GM18505 (cell line): ENCODE results near the gene MEGF10.

ENCODE experiments used
- ATAC-seq: cut with Tn5 transposase; IDR thresholded peaks from one replicate; pipeline ENCODE4 v1.9.1; 2021; ENCODE audit not compliant: unreplicated experiment
- POLR2A ChIP-seq: IDR thresholded peaks from 4 replicates; pipeline ENCODE4 v1.6.1; 2011; ENCODE audit warnings: borderline replicate concordance; ENCODE audit not compliant: insufficient read depth, insufficient read length; ENCODE audit errors: extremely low read depth

MEGF10 gene

DNA sequence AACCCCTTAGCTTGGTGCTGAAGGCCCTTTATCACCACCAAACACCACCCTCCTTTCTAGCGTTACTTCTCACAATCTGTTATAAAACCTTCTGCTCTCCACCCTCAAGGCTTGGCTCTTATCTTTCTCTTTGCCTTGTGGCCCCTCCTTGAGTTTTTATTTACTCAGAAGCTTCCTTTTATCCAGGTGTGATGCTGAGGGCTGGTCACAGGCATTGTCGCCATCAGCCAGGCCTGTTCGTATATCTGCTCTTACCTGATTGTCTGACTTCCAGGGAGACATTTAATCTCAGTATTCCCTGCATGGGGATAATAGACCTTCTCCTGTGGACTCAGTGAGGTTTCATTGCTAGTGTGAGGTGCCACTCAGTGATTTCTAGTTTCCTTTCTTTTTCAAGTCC, 34.2 kb downstream of the MEGF10 start:
- ATAC-seq, result no peak
- no peak for TF ChIP-seq POLR2A

DNA sequence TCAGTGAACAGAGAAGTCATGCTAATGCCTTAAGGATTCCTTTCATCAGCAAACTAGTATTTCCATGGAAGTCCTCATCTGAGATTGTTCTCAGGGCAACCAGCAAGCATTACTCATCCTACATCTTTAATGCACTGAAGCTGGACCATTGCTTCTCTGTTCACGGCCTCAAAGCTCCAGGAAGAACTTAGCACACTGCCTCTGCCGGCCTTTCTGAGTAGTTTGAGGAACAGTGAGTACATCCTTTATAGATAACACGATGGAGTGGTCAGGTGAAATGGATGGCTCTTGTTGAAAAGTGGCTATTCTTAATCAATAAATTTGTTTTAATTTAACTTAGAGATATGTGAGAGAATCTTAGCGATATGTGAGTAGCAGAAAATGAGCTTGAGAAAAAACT, 35.8 kb downstream of the MEGF10 start:
- TF ChIP-seq POLR2A, result no peak
- ATAC-seq, result no peak

DNA sequence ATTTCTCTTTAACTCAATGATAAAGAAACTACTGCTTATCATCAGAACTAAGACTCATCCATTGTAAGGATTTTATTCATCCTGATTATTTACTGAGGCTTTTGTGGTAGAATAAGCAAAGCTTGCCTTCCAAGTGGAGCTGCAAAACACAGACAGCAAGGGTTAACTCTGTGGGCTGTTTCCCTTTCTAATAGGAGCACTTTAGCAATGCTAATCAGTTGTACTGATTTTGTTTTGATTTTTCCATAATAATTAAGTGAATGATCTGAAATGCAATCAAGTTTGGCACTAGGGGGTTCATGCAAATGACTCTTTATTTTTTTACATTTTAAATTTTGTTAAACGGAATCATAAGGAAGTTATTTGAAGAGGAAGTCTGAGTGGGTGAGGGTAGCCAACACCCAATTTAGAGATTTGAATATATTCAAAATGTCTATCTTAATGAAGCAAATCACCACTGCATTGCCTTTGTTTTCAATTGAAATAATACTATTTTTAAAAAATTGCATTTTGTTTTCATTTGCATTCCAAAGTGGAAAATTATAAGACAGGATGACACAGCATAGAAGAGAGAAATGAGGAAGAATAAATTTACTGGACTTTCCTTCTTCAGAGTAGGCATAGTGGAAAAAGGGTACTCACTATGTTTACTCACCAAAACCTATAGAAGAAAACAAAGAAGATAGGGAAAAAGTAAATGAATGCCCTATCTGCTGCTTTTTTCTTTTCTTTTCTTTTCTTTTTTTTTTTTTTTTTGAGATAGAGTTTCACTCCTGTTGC, 36.6 kb downstream of the MEGF10 start:
- no peak for ATAC-seq
- TF ChIP-seq POLR2A, result no peak

DNA sequence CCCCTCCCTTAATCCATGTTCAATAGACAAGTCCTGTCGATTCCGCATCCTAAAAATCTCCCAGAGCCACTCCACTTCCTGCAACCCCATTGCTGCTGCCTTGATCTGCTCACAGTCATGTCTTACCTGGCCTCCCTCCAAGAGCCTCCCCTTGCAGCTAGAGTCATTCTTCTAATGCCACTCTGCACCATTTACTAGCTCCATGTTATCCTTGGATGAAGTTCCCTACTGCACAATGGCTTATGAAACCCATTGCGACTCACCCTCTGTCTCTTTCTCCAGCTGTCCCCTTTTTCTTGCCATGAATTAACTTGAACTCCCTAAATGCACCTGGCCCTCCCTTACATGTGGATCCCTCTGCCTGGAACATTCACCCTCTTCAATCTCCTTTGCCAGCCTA, 39.5 kb downstream of the MEGF10 start:
- no peak for ATAC-seq
- no peak for TF ChIP-seq POLR2A

DNA sequence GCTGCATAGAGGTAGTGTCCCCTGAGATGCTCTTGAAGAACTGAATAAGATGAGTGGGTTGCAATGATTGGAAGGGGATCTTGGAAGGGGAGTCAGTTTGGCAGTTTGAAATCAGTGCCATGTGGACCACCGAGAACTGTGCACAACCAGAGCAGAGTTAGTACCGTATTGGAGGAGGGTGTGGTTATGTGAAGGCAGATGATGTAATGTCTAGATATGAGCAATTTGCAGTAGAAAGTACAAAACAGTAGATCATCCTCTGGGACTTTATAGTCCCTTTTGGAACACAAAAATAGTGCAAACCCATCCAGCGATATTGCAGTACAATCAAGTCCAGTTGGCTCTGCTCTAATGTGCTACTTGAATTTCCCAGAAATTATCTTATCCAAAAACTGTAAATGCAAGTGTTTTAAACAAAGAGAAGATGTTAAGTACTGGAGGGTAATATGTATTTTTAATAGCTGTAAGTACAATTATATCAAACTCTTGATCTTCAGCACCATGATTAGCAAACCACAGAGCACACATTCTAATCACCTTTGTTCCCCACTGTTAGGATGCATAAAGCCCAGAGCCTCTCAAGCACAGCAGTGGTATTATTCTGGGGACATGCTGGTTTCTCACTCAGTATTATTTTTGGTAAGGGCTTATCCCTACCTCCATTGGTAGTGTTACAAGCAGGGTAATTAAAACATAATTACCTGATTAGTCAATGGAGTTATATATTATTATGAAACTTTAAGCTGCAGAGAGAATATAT, 41.5 kb downstream of the MEGF10 start:
- TF ChIP-seq POLR2A, result no peak
- ATAC-seq, result no peak

DNA sequence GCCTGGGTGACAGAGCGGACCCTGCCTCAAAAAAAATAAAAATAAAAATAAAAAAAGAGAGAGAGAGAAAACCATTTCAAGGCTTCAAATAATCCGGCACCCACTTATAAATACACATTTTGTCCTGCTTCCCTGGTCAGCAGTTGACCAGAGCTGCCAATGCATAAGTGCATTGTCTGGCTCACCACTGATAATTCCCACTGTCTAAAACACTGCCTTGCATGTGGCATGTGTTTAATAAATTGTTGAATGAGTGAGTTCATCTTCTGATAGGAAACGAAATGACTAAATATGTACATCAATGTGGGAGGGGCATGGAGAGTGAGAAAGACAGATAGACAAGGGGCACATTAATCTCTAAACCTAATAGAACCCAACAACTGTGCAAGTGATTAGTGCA, 42.9 kb downstream of the MEGF10 start:
- no peak for TF ChIP-seq POLR2A
- no peak for ATAC-seq

DNA sequence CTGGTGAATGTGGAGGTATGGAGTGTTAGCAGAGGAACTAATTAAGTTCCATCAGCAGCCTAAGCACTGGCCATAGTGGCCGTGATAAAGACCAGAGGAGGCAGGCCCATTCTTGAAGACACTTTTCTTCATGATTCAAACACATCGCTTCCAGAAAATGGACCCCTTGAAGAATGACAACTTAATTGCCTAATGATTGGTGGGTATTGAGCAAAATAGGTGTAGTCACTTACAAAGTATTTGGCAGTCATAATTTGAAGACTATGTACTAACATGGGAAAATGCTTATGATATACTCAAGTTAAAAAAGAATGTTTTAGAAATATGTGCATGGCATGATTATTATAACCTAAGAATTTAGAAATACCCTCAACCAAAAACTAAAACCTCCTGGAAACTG, 44.8 kb downstream of the MEGF10 start:
- no peak for ATAC-seq

DNA sequence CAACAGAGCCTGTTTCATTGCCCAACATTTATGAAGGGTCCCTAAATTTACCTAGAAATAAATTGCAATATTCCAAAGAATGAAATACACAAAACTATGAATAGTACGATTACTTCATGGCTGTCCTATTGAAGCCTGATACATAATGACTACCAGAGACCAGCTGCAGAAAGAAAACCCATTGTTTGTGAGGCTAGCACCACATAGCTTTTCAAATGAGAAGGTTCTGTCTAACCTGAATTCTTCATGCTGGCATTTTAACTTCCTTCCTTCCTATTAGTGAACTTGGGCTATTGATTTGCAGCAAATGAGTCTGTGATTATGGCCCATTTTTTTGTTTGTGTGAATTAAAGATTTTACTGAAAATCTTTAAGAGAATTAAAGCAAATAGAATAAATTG, 47.3 kb downstream of the MEGF10 start:
- no peak for TF ChIP-seq POLR2A
- no peak for ATAC-seq

More for the DNA sequence above, 44.8 kb downstream of the MEGF10 start:
- no peak for TF ChIP-seq POLR2A

DNA sequence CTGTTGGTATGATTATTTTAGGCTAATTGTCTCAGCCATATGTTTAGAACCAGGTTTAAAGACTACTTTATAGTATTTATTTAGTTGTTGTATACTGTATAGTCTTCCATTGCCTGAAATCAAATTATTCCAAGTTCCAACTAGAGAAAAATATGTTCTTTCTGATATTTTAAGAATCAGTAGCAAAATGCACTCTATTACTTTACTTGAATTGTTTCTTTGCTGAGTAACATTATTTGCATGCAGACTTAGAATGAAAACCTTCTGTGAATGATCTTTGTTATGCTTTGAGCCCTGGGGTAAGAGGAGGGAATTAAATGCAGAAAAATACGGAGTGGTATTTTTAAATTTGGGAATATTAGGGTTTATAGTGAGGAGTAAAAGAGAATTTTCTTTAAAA, 47.9 kb downstream of the MEGF10 start:
- TF ChIP-seq POLR2A, result no peak
- no peak for ATAC-seq

DNA sequence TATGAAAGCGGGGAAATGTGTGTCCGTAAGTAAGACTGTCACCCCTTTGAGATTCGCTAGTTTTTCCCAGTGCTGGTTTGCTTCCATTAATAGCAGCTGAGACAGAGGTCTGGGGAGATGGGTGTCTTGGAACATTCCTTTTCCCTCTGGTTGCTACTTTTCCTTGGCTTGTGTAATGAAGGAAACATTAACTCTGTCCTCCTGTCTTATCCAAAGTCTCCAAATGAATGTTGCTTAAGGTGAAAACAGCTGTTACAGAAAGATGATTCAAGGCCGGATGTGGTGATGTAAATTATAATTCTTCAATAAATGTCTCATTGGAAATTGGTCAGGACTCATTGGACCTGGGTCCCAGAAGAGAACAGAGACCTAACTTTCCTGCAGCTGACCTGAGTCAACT, 50.0 kb downstream of the MEGF10 start:
- TF ChIP-seq POLR2A, result no peak
- no peak for ATAC-seq

DNA sequence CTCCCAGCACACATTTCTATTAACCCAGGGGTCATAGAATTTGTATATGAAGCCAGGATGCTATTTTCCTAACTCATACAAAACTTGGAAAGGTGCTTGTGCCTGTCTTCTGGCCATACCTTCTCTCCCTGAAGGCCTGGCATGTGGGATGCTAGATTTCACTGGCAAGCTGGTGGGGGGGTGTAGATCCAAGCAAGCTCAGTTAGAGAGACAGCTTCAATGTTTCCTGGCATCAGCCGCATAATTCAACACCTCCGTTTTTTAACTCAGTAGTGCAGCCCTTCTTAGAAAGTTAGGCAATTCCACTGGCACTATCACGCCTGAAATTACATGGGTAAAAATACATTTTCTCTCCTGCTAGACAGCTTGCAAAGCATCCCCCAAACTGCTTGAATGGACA, 51.8 kb downstream of the MEGF10 start:
- ATAC-seq, result no peak
- no peak for TF ChIP-seq POLR2A

DNA sequence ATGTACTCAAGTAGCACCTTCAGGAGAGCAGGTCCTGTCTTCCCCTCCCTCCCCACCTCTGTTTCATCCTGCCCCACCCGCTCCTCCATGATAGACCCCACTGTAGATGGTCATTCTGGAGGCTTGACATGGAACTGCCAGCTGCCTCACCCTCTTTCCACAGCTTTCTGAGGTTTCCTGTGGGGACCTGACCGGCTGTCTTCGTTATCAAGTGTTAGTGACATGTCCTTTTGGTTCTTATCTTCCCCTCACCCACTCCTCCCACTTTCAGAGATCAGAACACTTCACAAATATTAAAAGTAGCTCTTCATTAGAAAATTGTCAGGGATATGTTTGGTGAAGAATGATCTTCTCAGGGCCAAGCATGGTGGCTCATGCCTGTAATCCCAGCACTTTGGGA, 52.7 kb downstream of the MEGF10 start:
- ATAC-seq, result no peak
- no peak for TF ChIP-seq POLR2A

DNA sequence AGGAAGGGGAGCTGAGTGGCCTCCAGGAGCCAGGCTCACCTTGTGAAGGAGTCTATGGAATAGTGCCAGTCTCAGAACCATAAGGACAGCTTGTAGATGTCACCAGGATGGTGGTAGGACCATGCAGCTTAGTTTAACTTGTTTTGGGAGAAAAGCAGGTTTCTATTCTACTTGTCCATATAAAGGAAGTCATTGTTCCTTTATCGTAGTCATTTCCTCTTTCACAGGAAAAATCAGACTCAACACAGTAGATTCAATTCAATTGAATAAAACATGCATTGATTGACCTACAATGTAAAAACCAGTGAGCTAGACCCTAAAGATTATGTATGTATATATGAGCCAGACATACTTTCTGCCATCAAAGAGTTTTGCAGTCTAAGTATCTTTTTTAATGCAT, 53.3 kb downstream of the MEGF10 start:
- TF ChIP-seq POLR2A, result no peak
- ATAC-seq, result no peak

DNA sequence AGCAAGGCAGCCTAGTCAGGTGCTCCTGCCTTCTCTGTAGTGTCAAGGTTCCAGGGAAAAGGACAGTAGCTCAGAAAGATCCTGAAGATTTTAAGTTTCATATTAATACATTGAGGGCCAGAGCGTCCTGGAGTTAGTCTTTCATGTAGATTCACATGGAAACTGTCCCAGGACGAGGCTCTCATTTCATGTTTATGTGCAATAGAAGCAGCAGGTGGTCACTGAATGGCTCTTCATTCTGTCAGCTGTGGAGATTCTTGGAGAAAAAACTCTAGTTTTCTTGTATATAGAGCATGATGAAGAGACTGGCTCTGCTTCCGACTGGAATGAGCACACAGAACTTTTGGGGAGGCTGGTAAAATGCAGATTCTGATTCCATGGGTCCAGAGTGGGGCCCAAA, 54.3 kb downstream of the MEGF10 start:
- no peak for ATAC-seq
- no peak for TF ChIP-seq POLR2A
